ENCODE results near the gene SNX20. TPM values are rescaled to one million over a fixed set of nuclear protein-coding genes. Genes with fewer than 3 reads are reported as not detected.

Gene SNX20
- polyA plus RNA-seq (2013, experiment 1 of 2): not detected
- polyA plus RNA-seq (2013, experiment 2 of 2): not detected

- Histone ChIP-seq H3K9me3 (ENCODE audit: insufficient read depth, low read depth, low read length) (no peaks in the 10 kb centered on the region), H3K9ac (ENCODE audit: low read depth, low read length) (no peak within 1 kb of the TSS)
- WGBS: 94% methylated on average over 16 of the region's 16 CpGs
Measured at GRCh38 chr16:50681021-50681885, at the start of gene SNX20. TSS of gene SNX20 (minus strand) at chr16:50681312. CDS start at chr16:50677526, 3,786 bp downstream.

GRCh38 chr16:50724306-50724705, 43.2 kb upstream of the SNX20 start:
- Histone ChIP-seq H3K9me3 (ENCODE audit: insufficient read depth, low read depth, low read length) (0 out of 2 replicates have a peak, but pooled peaks cover 3% of the 10 kb centered on the region), H3K4me1 (ENCODE audit: insufficient read depth, low read length) (no peaks in the 10 kb centered on the region), H3K9ac (ENCODE audit: low read depth, low read length) (no peak overlapping the region), H3K27ac (ENCODE audit: low read depth, low read length) (no peak overlapping the region), H3K36me3 (ENCODE audit: insufficient read depth, low read length) (no peaks in the 10 kb centered on the region), H3K27me3 (ENCODE audit: insufficient read depth, low read length) (no peaks in the 10 kb centered on the region), H3K4me3 (ENCODE audit: low read length) (no peak overlapping the region)

More at GRCh38 chr16:50681021-50681885, at the start of gene SNX20:
- H3K27me3 ChIP-seq (ENCODE audit: insufficient read depth, low read length): no peaks in the 10 kb centered on the region
- no peaks in the 10 kb centered on the region for H3K4me1 ChIP-seq (ENCODE audit: insufficient read depth, low read length)
- no peak within 1 kb of the TSS for H3K4me3 ChIP-seq (ENCODE audit: low read length)
- no peak within 1 kb of the TSS for H3K27ac ChIP-seq (ENCODE audit: low read depth, low read length)
- no peaks in the 10 kb centered on the region for H3K36me3 ChIP-seq (ENCODE audit: insufficient read depth, low read length)

DNA sequence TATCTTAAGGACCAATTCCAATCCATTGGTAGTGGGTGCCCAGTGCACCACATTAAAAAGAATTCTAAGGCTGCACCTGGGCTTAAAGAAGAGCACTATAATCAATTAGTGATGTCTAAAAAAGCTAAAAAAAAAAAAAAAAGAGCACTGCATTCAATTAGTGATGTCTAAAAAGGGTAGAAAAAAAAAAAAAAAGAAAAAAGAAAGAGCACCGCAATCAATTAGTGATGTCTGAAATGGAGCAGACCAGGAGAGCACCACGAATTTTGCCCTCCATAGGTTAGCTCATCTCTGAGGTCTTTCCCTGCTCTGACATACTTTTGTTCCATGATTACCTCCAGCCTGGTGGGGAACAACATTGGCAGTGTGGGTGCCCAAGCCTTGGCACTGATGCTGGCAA, 41.8 kb upstream of the SNX20 start:
- Histone ChIP-seq H3K4me1 (ENCODE audit: insufficient read depth, low read length) (no peaks in the 10 kb centered on the region), H3K9ac (ENCODE audit: low read depth, low read length) (no peak overlapping the region), H3K9me3 (ENCODE audit: insufficient read depth, low read depth, low read length) (0 out of 2 replicates have a peak, but pooled peaks cover 3% of the 10 kb centered on the region), H3K27me3 (ENCODE audit: insufficient read depth, low read length) (no peaks in the 10 kb centered on the region), H3K36me3 (ENCODE audit: insufficient read depth, low read length) (no peaks in the 10 kb centered on the region), H3K27ac (ENCODE audit: low read depth, low read length) (no peak overlapping the region), H3K4me3 (ENCODE audit: low read length) (no peak overlapping the region)
- WGBS: 89% methylated on average over 2 of the region's 2 CpGs

DNA sequence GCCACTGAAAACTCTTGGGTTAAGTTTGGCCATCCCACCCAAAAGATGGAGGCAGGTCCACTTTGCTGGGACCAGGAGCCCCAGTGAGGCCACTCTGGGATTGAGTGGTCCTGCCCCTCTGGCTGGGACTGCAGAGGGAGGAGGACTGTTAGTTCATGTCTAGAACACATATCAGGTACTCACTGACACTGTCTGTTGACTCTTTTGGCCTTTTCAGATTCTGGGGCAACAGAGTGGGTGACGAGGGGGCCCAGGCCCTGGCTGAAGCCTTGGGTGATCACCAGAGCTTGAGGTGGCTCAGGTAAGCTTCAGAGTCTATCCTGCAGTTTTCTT, 41.3 kb upstream of the SNX20 start:
- no peak overlapping the region for H3K27ac ChIP-seq (ENCODE audit: low read depth, low read length)
- no peaks in the 10 kb centered on the region for H3K4me1 ChIP-seq (ENCODE audit: insufficient read depth, low read length)
- H3K9ac ChIP-seq (ENCODE audit: low read depth, low read length): no peak overlapping the region
- H3K4me3 ChIP-seq (ENCODE audit: low read length): no peak overlapping the region
- no peaks in the 10 kb centered on the region for H3K27me3 ChIP-seq (ENCODE audit: insufficient read depth, low read length)
- 95% methylated on average over 1 of the region's 1 CpG for WGBS
- H3K9me3 ChIP-seq (ENCODE audit: insufficient read depth, low read depth, low read length): 0 out of 2 replicates have a peak, but pooled peaks cover 3% of the 10 kb centered on the region
- no peaks in the 10 kb centered on the region for H3K36me3 ChIP-seq (ENCODE audit: insufficient read depth, low read length)

- no peak overlapping the region for H3K27ac ChIP-seq (ENCODE audit: low read depth, low read length)
- no peak overlapping the region for H3K4me3 ChIP-seq (ENCODE audit: low read length)
- H3K36me3 ChIP-seq (ENCODE audit: insufficient read depth, low read length): no peaks in the 10 kb centered on the region
- no peak overlapping the region for H3K9ac ChIP-seq (ENCODE audit: low read depth, low read length)
- 0 out of 2 replicates have a peak, but pooled peaks cover 3% of the 10 kb centered on the region for H3K9me3 ChIP-seq (ENCODE audit: insufficient read depth, low read depth, low read length)
- no peaks in the 10 kb centered on the region for H3K4me1 ChIP-seq (ENCODE audit: insufficient read depth, low read length)
- WGBS: 91% methylated on average over 6 of the region's 6 CpGs
- no peaks in the 10 kb centered on the region for H3K27me3 ChIP-seq (ENCODE audit: insufficient read depth, low read length)
Measured at GRCh38 chr16:50721549-50722404, 40.7 kb upstream of the SNX20 start.

DNA sequence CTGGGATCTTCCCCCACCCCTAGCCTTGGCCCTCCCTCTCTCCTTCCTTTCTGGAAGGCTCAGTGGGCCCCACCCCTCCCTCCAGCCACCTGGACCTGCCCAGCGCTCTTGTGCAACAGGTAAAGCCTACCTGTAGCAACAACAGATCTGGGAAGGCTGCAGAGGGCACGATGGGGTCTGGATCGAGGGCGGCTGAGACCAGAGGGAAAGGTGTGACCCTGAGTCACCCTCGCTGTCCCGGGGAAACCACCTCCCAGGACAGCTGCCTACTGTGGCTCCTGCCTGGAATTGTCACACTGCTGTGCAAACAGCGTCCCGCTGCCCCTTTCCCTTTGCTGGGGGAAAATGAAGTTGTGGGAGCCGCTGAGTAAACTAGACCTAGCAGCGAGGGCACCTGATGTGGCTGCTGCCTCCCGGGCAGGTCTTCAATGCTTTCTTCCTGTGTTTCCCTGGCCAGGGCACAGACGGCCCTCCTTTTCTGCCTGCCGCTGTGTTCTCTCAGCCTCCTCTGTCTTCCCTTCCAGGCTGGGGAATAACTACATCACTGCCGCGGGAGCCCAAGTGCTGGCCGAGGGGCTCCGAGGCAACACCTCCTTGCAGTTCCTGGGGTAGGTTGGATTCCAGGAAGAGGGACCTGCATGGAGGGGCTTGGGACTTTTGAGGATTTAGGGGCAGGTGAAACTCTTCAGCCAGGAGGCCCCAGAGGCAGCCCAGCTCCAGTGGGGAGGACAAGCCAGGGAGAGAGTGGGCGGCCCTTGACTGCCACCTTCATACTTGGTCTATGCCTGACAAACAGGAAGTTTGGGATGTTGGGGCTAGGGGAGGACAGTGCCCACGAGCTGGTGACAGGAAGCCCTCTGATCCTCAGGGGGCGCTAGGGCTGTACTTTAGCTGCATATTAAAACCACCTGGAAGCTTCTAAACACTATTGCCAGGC, 38.6 kb upstream of the SNX20 start:
- Histone ChIP-seq H3K4me3 (ENCODE audit: low read length) (no peak overlapping the region), H3K27me3 (ENCODE audit: insufficient read depth, low read length) (no peaks in the 10 kb centered on the region), H3K9me3 (ENCODE audit: insufficient read depth, low read depth, low read length) (0 out of 2 replicates have a peak, but pooled peaks cover 3% of the 10 kb centered on the region), H3K36me3 (ENCODE audit: insufficient read depth, low read length) (no peaks in the 10 kb centered on the region), H3K27ac (ENCODE audit: low read depth, low read length) (no peak overlapping the region), H3K9ac (ENCODE audit: low read depth, low read length) (no peak overlapping the region), H3K4me1 (ENCODE audit: insufficient read depth, low read length) (no peaks in the 10 kb centered on the region)
- WGBS: 84% methylated on average over 20 of the region's 20 CpGs

- WGBS: 91% methylated on average over 8 of the region's 9 CpGs
- H3K9me3 ChIP-seq (ENCODE audit: insufficient read depth, low read depth, low read length): no peaks in the 10 kb centered on the region
- no peaks in the 10 kb centered on the region for H3K27me3 ChIP-seq (ENCODE audit: insufficient read depth, low read length)
- H3K9ac ChIP-seq (ENCODE audit: low read depth, low read length): no peak overlapping the region
- no peaks in the 10 kb centered on the region for H3K4me1 ChIP-seq (ENCODE audit: insufficient read depth, low read length)
- no peaks in the 10 kb centered on the region for H3K36me3 ChIP-seq (ENCODE audit: insufficient read depth, low read length)
- no peak overlapping the region for H3K27ac ChIP-seq (ENCODE audit: low read depth, low read length)
- H3K4me3 ChIP-seq (ENCODE audit: low read length): no peak overlapping the region
Measured at GRCh38 chr16:50718761-50719400, 37.8 kb upstream of the SNX20 start.

GRCh38 chr16:50718061-50718760, 37.1 kb upstream of the SNX20 start:
- H3K4me3 ChIP-seq (ENCODE audit: low read length): no peak overlapping the region
- H3K9me3 ChIP-seq (ENCODE audit: insufficient read depth, low read depth, low read length): no peaks in the 10 kb centered on the region
- H3K27ac ChIP-seq (ENCODE audit: low read depth, low read length): no peak overlapping the region
- 93% methylated on average over 16 of the region's 16 CpGs for WGBS
- no peak overlapping the region for H3K9ac ChIP-seq (ENCODE audit: low read depth, low read length)
- no peaks in the 10 kb centered on the region for H3K4me1 ChIP-seq (ENCODE audit: insufficient read depth, low read length)
- no peaks in the 10 kb centered on the region for H3K36me3 ChIP-seq (ENCODE audit: insufficient read depth, low read length)
- no peaks in the 10 kb centered on the region for H3K27me3 ChIP-seq (ENCODE audit: insufficient read depth, low read length)

- Histone ChIP-seq H3K4me3 (ENCODE audit: low read length) (no peak overlapping the region), H3K4me1 (ENCODE audit: insufficient read depth, low read length) (no peaks in the 10 kb centered on the region), H3K36me3 (ENCODE audit: insufficient read depth, low read length) (no peaks in the 10 kb centered on the region), H3K27me3 (ENCODE audit: insufficient read depth, low read length) (no peaks in the 10 kb centered on the region), H3K27ac (ENCODE audit: low read depth, low read length) (no peak overlapping the region), H3K9me3 (ENCODE audit: insufficient read depth, low read depth, low read length) (no peaks in the 10 kb centered on the region), H3K9ac (ENCODE audit: low read depth, low read length) (no peak overlapping the region)
- WGBS: 91% methylated on average over 5 of the region's 5 CpGs
Measured at GRCh38 chr16:50717494-50717893, 36.4 kb upstream of the SNX20 start.

- Histone ChIP-seq H3K4me3 (ENCODE audit: low read length) (no peak overlapping the region), H3K9me3 (ENCODE audit: insufficient read depth, low read depth, low read length) (no peaks in the 10 kb centered on the region), H3K36me3 (ENCODE audit: insufficient read depth, low read length) (no peaks in the 10 kb centered on the region), H3K27ac (ENCODE audit: low read depth, low read length) (no peak overlapping the region), H3K9ac (ENCODE audit: low read depth, low read length) (no peak overlapping the region), H3K4me1 (ENCODE audit: insufficient read depth, low read length) (no peaks in the 10 kb centered on the region), H3K27me3 (ENCODE audit: insufficient read depth, low read length) (no peaks in the 10 kb centered on the region)
- WGBS: 90% methylated on average over 4 of the region's 4 CpGs
Measured at GRCh38 chr16:50717091-50717490, 36.0 kb upstream of the SNX20 start.
